RWPE2 (cell line): ENCODE results near the gene CSMD2.

Experiments
- ATAC-seq: fragments of 200-7000 bp; cut with Tn5 transposase; 3 replicates; pipeline ENCODE4 v1.9.1; 2021; ENCODE audit warnings: low read depth
- DNase-seq: peaks from one replicate; pipeline ENCODE4 v3.0.0-alpha.2; 2020; ENCODE audit warnings: low spot score
- H3K27ac ChIP-seq: fragments of 450-650 bp; 2 replicates; pipeline ENCODE4 v1.5.1; 2017; ENCODE audit warnings: mild to moderate bottlenecking; ENCODE audit not compliant: poor library complexity, severe bottlenecking
- H3K27me3 ChIP-seq: fragments of 250-450 bp; sonication (Bioruptor Pico); 2 replicates; pipeline ENCODE4 v1.5.1; 2021; ENCODE audit warnings: mild to moderate bottlenecking, moderate library complexity; ENCODE audit not compliant: insufficient read depth, poor library complexity, severe bottlenecking
- H3K36me3 ChIP-seq: fragments of 250-450 bp; sonication (Bioruptor Pico); 2 replicates; pipeline ENCODE4 v1.5.1; 2020; ENCODE audit warnings: low read depth, mild to moderate bottlenecking, moderate library complexity
- H3K4me1 ChIP-seq: fragments of 250-450 bp; sonication (Bioruptor Pico); 2 replicates; pipeline ENCODE4 v1.5.1; 2021; ENCODE audit warnings: mild to moderate bottlenecking, moderate library complexity; ENCODE audit not compliant: insufficient read depth, poor library complexity, severe bottlenecking
- H3K4me3 ChIP-seq: fragments of 250-450 bp; sonication (Bioruptor Pico); 2 replicates; pipeline ENCODE4 v1.5.1; 2021; ENCODE audit warnings: mild to moderate bottlenecking, moderate library complexity; ENCODE audit not compliant: severe bottlenecking
- H3K9me3 ChIP-seq: fragments of 250-450 bp; sonication (Bioruptor Pico); 2 replicates; pipeline ENCODE4 v1.5.1; 2021; ENCODE audit warnings: mild to moderate bottlenecking, moderate library complexity; ENCODE audit not compliant: severe bottlenecking
- CTCF ChIP-seq: fragments of 450-650 bp; IDR thresholded peaks from one replicate; pipeline ENCODE4 v1.5.1; 2017; ENCODE audit warnings: mild to moderate bottlenecking, moderate library complexity; ENCODE audit not compliant: poor library complexity, severe bottlenecking

CSMD2 gene

GRCh38 chr1:33470495-33471012 lies 694.5 kb downstream of the CSMD2 start:
- H3K27me3 ChIP-seq: no peaks in the 10 kb centered on the region
- ATAC-seq: peak; percentile 72
- H3K4me3 ChIP-seq: no peak overlapping the region
- peak overlapping the region; percentile 25 for H3K27ac ChIP-seq
- no peak for DNase-seq
- H3K4me1 ChIP-seq: peaks cover 3% of the 10 kb centered on the region
- no peaks in the 10 kb centered on the region for H3K9me3 ChIP-seq
- no peaks in the 10 kb centered on the region for H3K36me3 ChIP-seq
- peak; percentile 95 for TF ChIP-seq CTCF

DNA sequence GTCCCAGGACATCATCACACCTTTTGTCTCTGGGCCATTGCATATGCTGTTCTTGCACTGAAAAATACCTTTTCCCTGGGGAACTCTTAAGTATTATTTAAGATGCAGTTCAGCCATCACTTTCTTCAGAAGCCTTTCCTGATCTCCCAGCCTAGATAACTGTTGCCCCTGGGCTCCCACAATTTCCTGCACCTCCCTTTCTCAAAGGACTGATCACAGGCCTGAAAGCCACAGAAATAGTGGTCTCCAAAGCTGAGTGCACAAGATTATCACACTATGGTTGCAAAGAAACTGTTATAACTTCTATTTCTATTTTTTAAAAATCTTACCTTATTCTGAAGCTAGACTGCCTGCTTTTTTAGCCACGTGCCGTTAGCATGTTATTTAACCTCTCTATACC lies 695.3 kb downstream of the CSMD2 start:
- no peak for DNase-seq
- Histone ChIP-seq H3K36me3 (no peaks in the 10 kb centered on the region), H3K4me3 (no peak overlapping the region), H3K27ac (no peak overlapping the region), H3K9me3 (no peaks in the 10 kb centered on the region), H3K27me3 (no peaks in the 10 kb centered on the region), H3K4me1 (peaks cover 3% of the 10 kb centered on the region)
- no peak for TF ChIP-seq CTCF
- ATAC-seq: no peak

DNA sequence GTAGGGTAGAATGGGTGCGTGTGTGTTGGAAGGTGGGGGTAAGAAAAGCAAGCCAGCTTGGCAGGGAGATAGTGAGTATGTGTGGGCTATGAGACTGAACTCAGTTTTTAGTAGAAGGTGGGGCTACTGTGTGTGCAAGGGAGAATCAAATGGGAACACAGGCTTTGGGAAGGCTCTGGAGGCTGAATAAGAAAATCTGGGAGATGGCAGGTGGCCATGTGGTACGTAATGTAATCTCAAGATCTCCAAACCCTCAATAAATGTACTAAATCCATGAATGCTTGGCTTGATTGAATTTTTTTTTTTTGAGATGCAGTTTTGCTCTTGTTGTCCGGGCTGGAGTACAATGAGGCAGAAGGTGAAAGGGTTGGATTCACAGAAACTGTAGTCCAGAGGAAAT lies 696.1 kb downstream of the CSMD2 start:
- Histone ChIP-seq H3K4me3 (no peak overlapping the region), H3K27me3 (no peaks in the 10 kb centered on the region), H3K27ac (no peak overlapping the region), H3K9me3 (no peaks in the 10 kb centered on the region), H3K36me3 (no peaks in the 10 kb centered on the region), H3K4me1 (peaks cover 3% of the 10 kb centered on the region)
- DNase-seq (no peak), ATAC-seq (no peak)
- TF ChIP-seq CTCF: no peak

- no peak for ATAC-seq
- DNase-seq: no peak
- Histone ChIP-seq H3K27ac (no peak overlapping the region), H3K4me1 (peaks cover 3% of the 10 kb centered on the region), H3K36me3 (no peaks in the 10 kb centered on the region), H3K9me3 (no peaks in the 10 kb centered on the region), H3K27me3 (no peaks in the 10 kb centered on the region), H3K4me3 (no peak overlapping the region)
- TF ChIP-seq CTCF: no peak
Measured at GRCh38 chr1:33468531-33468930, 696.5 kb downstream of the CSMD2 start.

GRCh38 chr1:33468011-33468410 lies 697.0 kb downstream of the CSMD2 start:
- Histone ChIP-seq H3K27ac (no peak overlapping the region), H3K4me3 (no peak overlapping the region), H3K9me3 (no peaks in the 10 kb centered on the region), H3K4me1 (peaks cover 3% of the 10 kb centered on the region), H3K27me3 (no peaks in the 10 kb centered on the region), H3K36me3 (no peaks in the 10 kb centered on the region)
- ATAC-seq (no peak), DNase-seq (no peak)
- TF ChIP-seq CTCF: no peak
